Esophagus squamous epithelium (tissue), 5 donors: ENCODE data around the gene SBNO2. TPM values are rescaled to one million over a fixed set of nuclear protein-coding genes. Genes with fewer than 3 reads are reported as not detected.
"Not testable (repeated sequence)": the region's sequence is repeated elsewhere in the genome, so short reads cannot be mapped to it uniquely, and the experiment has no call there.

ENCODE experiments used
- DNase-seq: peaks from one replicate; lab custom pipeline; 2025; lab: John Stamatoyannopoulos, UW
- H3K27ac ChIP-seq, 4 donors: fragments of 200-600 bp; sonication (generic); one replicate each; pipeline ENCODE4 v1.5.1; 2016 to 2019; ENCODE audit warnings: mild to moderate bottlenecking in 1 of 4
- H3K27me3 ChIP-seq, 4 donors: fragments of 200-600 bp; sonication (generic); 1 replicate in 3 of 4; 2 replicates in 1 of 4; pipeline versions ENCODE4 v1.5.1 to v1.6.0; 2017 to 2021; ENCODE audit warnings: antibody characterized with exemption in 1 of 4
- H3K36me3 ChIP-seq, 3 donors: fragments of 200-600 bp; sonication (generic); one replicate each; pipeline ENCODE4 v1.5.1; 2016 to 2019
- H3K4me1 ChIP-seq, 3 donors: fragments of 200-600 bp; sonication (generic); one replicate each; pipeline ENCODE4 v1.5.1; 2017 to 2019
- H3K4me3 ChIP-seq, 4 donors: fragments of 200-600 bp; sonication (generic); 1 replicate in 3 of 4; 2 replicates in 1 of 4; pipeline ENCODE4 v1.5.1; 2016 to 2019; ENCODE audit warnings: mild to moderate bottlenecking in 2 of 4, moderate library complexity in 1 of 4
- H3K9me3 ChIP-seq, 3 donors: fragments of 200-600 bp; sonication (generic); one replicate each; pipeline ENCODE4 v1.5.1; 2016 to 2019
- POLR2A ChIP-seq, 4 donors: fragments of 450-650 bp; IDR thresholded peaks; one replicate each; pipeline ENCODE4 v1.6.1; 2017; ENCODE audit warnings: antibody characterized with exemption in 4 of 4, mild to moderate bottlenecking in 4 of 4, moderate library complexity in 3 of 4
- WGBS, 2 donors: methylation state at CpG; one replicate each; pipeline ENCODE4 v1.1.5; 2018; 5-methylcytosine and 5-hydroxymethylcytosine counted together
- intact Hi-C: fragments of 100-400 bp; cut with DNase I; formaldehyde crosslinking; loops from one replicate; pipeline ENCODE4 v1.15.0; 2022
- total RNA-seq, 4 donors: library from RNA; depleted of rRNA; stranded (reverse); fragments of >200 nt; gene quantifications; one replicate each; pipeline ENCODE4 v1.1.0, GENCODE V29; 2016
- TF ChIP-seq, protein P1 (sequence below), 6 experiments: fragments of 450-650 bp in 4 of 6; fragments of 200-600 bp in 2 of 6; sonication (generic) in 2 of 6; IDR thresholded peaks; one replicate each; pipeline ENCODE4 v1.5.1; 2016 to 2019; ENCODE audit warnings: antibody characterized with exemption in 6 of 6, mild to moderate bottlenecking in 4 of 6, moderate library complexity in 4 of 6
- donor health status: DM: yes; HTN: yes; CAD: no.

SBNO2 gene
- total RNA-seq, 4 donors from 2014 or later: 31.3 to 84.3 (median 68.3) TPM

DNA sequence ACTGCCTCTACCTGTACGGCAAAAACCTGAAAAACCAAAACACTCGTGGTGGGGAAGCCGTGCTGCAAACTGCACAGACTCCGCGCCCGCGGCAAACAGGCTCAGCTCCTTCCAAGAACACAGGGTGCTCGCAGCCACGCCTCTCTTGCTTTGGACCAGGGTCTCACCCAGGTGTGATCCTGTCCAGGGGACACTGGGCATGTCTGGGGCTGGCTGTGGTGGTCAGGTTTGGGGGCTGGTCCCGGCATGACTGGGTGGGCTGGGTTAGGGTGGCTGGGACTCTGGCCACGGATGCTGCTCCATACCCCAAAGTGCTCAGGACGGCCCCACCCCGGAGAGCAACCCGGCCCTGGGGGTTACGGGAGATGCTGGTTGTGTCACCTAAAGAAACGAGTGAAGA, 56.4 kb downstream of the SBNO2 start:
- Histone ChIP-seq H3K27ac (peak overlapping the region; percentile 16 to 42 (median 36)), H3K27me3 (no peaks in the 10 kb centered on the region), H3K36me3 (peaks cover 86 to 99% (median 92%) of the 10 kb centered on the region in 3 donors), H3K4me1 (peaks cover 17 to 39% (median 19%) of the 10 kb centered on the region in 3 donors), H3K4me3 (no peak overlapping the region), H3K9me3 (no peaks in the 10 kb centered on the region)
- WGBS, 2 donors: 58 to 90% methylated on average over 2 to 8 of the region's 16 CpGs
- DNase-seq: no peak
- TF ChIP-seq POLR2A (IDR thresholded peaks at IDR 0.05): no peak
- TF ChIP-seq, protein P1, sequence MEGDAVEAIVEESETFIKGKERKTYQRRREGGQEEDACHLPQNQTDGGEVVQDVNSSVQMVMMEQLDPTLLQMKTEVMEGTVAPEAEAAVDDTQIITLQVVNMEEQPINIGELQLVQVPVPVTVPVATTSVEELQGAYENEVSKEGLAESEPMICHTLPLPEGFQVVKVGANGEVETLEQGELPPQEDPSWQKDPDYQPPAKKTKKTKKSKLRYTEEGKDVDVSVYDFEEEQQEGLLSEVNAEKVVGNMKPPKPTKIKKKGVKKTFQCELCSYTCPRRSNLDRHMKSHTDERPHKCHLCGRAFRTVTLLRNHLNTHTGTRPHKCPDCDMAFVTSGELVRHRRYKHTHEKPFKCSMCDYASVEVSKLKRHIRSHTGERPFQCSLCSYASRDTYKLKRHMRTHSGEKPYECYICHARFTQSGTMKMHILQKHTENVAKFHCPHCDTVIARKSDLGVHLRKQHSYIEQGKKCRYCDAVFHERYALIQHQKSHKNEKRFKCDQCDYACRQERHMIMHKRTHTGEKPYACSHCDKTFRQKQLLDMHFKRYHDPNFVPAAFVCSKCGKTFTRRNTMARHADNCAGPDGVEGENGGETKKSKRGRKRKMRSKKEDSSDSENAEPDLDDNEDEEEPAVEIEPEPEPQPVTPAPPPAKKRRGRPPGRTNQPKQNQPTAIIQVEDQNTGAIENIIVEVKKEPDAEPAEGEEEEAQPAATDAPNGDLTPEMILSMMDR (IDR thresholded peaks at IDR 0.05): no peak
- intact Hi-C loops: loop anchor here (10.0 kb wide), 1 partner anchor 47 kb away; no protein-coding TSS in a partner anchor

DNA sequence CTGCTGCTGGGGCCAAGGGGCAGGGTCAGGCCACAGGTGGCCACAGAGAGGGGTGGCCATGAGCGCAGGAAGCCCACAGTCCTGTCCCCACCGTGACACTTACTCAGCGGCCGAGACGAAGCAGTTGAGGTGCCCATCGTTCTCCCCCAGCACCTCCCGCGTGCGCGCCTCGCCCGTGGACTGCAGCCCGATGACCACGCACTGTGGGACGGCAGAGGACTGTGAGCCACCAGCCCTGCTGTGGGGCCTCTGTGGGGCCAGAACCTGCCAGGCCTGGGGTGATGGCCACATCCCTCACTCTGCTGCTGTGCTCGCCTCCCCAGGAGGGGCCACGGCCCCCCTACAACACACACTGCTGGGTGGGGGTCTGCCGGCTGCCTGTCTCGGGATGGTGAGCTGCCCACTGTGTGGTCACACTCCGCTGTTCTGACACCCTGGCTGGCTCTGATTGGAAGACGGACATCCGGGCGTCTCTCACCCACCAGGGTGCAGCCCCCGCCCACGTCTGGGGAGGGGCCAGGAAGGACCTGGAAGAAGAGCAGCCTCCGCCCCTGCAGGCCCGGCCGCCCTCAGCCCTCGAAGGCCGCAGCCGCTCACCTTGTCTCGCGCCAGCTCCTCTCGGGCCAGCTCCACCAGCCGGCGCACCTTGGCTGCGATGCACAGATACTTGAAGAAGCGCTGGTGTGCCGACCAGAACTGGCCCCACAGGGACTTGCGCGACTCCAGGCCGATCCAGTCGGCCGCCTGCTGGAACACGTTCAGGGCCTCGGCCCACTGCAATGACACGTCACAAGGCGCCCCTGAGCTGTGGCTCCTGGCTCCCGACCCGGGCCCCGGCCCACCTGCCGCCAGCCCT, 57.1 kb downstream of the SBNO2 start:
- Histone ChIP-seq H3K4me1 (peaks cover 22 to 45% (median 24%) of the 10 kb centered on the region in 3 donors), H3K36me3 (peaks cover 86 to 99% (median 87%) of the 10 kb centered on the region in 3 donors), H3K9me3 (no peaks in the 10 kb centered on the region), H3K27ac (peak overlapping the region; percentile 10 to 42 (median 36)), H3K27me3 (no peaks in the 10 kb centered on the region), H3K4me3 (no peak overlapping the region)
- intact Hi-C loops: loop anchor here (10.0 kb wide), 1 partner anchor 48 kb away; no protein-coding TSS in a partner anchor
- TF ChIP-seq, protein P1 (IDR thresholded peaks at IDR 0.05): no peak
- no peak for TF ChIP-seq POLR2A (IDR thresholded peaks at IDR 0.05)
- 93 to 94% methylated on average over 6 to 10 of the region's 52 CpGs for WGBS, 2 donors
- no peak for DNase-seq

DNA sequence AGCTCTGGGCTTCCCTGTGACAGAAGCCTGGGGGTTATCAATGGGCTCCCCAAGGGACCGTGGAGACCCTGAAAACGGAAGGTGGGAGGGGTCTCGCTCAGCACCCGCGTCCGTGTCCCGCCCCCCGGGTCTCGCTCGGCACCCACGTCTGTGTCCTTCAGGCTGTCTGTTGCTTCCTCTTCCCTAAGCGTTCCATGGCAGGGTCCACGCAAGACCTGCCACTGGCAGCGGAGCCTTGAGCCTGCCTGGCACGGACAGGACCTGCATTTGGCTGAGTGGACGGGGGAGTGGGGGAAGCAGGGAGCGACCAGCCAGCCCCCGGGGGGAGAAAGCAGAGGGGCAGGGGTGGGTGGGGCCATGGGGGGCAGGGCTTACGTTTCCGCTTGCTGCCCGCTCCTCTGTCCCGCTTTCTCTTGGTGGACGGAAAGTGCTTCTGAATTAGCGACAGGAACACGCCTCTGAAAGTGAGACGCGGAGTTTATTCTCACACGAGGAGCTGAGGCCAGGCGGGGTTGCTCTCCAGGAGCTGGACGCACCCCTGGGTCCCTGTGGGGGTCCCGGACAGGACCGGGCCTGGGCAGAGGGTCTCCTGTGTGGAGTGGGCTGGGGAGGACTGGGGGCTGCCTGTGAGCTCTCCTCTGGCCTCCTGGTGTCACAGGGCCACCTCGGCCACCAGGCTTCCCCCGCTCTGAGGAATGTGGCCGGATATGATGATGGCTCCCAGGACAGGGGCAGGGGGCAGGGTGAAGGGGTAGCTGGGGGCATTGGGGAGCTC, 58.2 kb downstream of the SBNO2 start:
- no peak for DNase-seq
- H3K27me3 ChIP-seq: no peaks in the 10 kb centered on the region
- peaks cover 76 to 99% (median 85%) of the 10 kb centered on the region in 3 donors for H3K36me3 ChIP-seq
- intact Hi-C loops: loop anchor here (10.0 kb wide), 1 partner anchor 49 kb away; no protein-coding TSS in a partner anchor
- H3K4me1 ChIP-seq: peaks cover 30 to 56% (median 32%) of the 10 kb centered on the region in 3 donors
- TF ChIP-seq, protein P1 (IDR thresholded peaks at IDR 0.05): no peak
- TF ChIP-seq POLR2A (IDR thresholded peaks at IDR 0.05): no peak
- 95% methylated on average over 4 to 10 of the region's 35 CpGs for WGBS, 2 donors
- H3K4me3 ChIP-seq: no peak overlapping the region
- peak overlapping the region in 2 of 4 donors; percentile 9 to 10 for H3K27ac ChIP-seq
- H3K9me3 ChIP-seq: no peaks in the 10 kb centered on the region

DNA sequence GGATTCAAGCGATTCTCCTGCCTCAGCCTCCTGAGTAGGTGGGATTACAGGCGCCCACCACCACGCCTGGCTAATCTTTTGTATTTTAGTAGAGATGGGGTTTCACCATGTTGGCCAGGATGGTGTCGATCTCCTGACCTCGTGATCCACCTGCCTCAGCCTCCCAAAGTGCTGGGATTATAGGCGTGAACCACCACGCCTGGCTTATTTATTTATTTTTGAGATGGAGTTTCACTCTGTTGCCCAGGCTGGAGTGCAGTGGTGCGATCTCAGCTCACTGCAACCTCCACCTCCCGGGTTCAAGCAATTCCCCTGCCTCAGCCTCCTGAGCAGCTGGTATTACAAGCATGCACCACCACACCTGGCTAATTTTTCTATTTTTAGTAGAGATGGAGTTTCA, 59.3 kb downstream of the SBNO2 start:
- WGBS, 2 donors: 83 to 89% methylated on average over 8 to 9 of the region's 9 CpGs
- H3K27me3 ChIP-seq: not testable (repeated sequence)
- intact Hi-C loops: loop anchor here (5.0 to 10.0 kb wide), 2 partner anchors 50 to 78 kb away; no protein-coding TSS in a partner anchor

DNA sequence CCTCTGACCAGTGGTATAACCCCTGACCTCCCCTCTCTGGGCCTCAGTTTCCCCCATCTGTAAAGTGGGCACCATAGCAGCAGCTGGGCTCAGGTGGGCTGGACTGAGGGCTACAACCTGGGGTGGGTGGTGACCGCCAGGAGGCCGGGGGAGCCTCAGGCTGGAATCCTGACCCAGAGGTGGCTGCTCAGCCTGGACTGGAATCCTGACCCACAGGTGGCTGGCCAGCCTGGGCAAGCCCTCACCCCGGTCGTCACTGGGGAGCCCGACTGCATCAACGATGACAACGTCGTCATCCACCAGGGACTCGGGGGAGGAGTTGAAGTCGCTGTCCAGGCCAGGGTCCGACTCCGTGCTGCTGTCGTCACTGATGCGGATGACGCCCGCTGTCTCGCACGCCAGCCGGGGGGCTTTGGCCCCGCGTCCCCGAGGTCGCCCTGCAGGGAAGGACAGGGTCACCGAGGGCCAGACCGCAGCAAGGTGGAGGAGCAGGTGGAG, 60.0 kb downstream of the SBNO2 start:
- Histone ChIP-seq H3K9me3 (no peaks in the 10 kb centered on the region), H3K36me3 (peaks cover 67 to 99% (median 83%) of the 10 kb centered on the region in 3 donors), H3K4me1 (peaks cover 30 to 66% (median 32%) of the 10 kb centered on the region in 3 donors), H3K27ac (peak overlapping the region; percentile 73 to 91 (median 84)), H3K27me3 (no peaks in the 10 kb centered on the region), H3K4me3 (no peak overlapping the region)
- no peak for TF ChIP-seq POLR2A (IDR thresholded peaks at IDR 0.05)
- TF ChIP-seq, protein P1 (IDR thresholded peaks at IDR 0.05): no peak
- intact Hi-C loops: loop anchor here (5.0 to 10.0 kb wide), 2 partner anchors 51 to 78 kb away; no protein-coding TSS in a partner anchor
- 82% methylated on average over 23 of the region's 25 CpGs; no CpG with 5 or more reads in 1 of the 2 donors for WGBS, 2 donors
- no peak for DNase-seq

More for the DNA sequence above, 59.3 kb downstream of the SBNO2 start:
- H3K36me3 ChIP-seq: peaks cover 68 to 99% (median 85%) of the 10 kb centered on the region in 3 donors
- peaks cover 30 to 59% (median 32%) of the 10 kb centered on the region in 3 donors for H3K4me1 ChIP-seq
- H3K9me3 ChIP-seq, DNase-seq, H3K4me3 ChIP-seq: not testable (repeated sequence)
- peak overlapping the region in 1 of 4 donors; percentile 88 for H3K27ac ChIP-seq
